ENCODE data around the gene HDAC9. TPM values are rescaled to one million over a fixed set of nuclear protein-coding genes. Genes with fewer than 3 reads are reported as not detected.
A peak's percentile ranks its signal among the peaks of the same experiment; 100 is the strongest.

Gene HDAC9
- total RNA-seq, 1 experiment from 2014 or later, result 7.7 TPM

DNA sequence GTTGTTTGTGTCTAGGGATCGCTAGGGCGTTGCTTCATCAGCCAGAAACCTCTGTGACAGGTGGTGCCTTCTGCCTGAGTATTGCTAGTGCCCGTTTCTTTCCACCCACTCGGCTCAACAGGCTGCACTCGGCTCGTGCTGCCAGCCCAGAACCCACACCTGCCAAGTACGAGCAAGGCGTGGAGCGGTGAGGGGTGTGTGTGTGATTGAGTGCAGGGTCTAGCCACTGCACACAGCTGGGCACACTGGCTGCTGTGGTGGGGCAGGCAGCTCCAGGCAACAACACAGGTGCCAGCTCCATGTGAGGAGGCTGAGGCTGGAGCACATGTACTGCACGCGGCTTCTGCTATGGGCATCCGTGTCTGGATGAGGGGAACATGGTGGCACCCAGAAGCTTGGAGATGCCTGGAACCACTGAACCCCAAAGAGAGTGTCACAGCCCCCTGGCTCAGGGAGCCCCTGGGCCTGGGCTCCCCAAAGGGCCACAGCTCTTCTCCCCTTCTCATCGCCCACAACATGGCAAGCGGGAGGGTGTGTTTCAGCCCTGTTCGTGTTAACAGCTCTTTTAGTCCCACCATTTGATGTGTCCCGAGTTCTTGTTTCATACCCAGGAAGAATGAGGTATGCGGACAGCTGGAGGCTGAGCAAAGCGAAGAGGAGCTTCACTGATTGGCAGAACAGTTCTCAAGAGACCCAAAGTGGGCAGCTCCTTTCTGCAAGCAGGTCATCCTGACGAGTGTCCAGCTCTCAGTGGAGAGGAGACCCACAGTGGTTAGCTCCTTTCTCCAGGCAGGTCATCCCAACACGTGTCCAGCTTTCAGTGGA is 78.1 kb downstream of the HDAC9 start:
- no peaks in the 10 kb centered on the region for H3K79me2 ChIP-seq (ENCODE audit: insufficient read depth, low read length)
- no peak overlapping the region for H2BK120ac ChIP-seq (ENCODE audit: low read depth, low read length, poor library complexity, severe bottlenecking)
- H3K4ac ChIP-seq (ENCODE audit: low read depth, low read length), result no peak overlapping the region
- no peak overlapping the region for H3T11ph ChIP-seq (ENCODE audit: low read length)
- H3K79me1 ChIP-seq (ENCODE audit: insufficient read depth, low read depth, low read length, poor library complexity, severe bottlenecking), result no peaks in the 10 kb centered on the region
- H3K4me1 Mint-ChIP-seq, result 0 out of 4 replicates have a peak, but pooled peaks cover 0 to 3% of the 10 kb centered on the region in 2 experiments
- H2AK5ac ChIP-seq (ENCODE audit: insufficient read length, low read length), result no peak overlapping the region
- H2AFZ ChIP-seq (ENCODE audit: low read length), result no peak overlapping the region
- H3K23me2 ChIP-seq (ENCODE audit: insufficient read length, low read depth, low read length, poor library complexity, severe bottlenecking), result no peaks in the 10 kb centered on the region
- H3K23ac ChIP-seq (ENCODE audit: insufficient read length, low read depth, low read length), result no peak overlapping the region
- no peak overlapping the region for H4K91ac ChIP-seq (ENCODE audit: insufficient read length, low read depth, low read length)
- H4K20me1 ChIP-seq (ENCODE audit: control insufficient read depth, insufficient read depth, insufficient read length), result no peaks in the 10 kb centered on the region
- H3K9me3 ChIP-seq (ENCODE audit: control insufficient read depth, low read depth, low read length), result no peaks in the 10 kb centered on the region
- H3K4me3 Mint-ChIP-seq, result no peak overlapping the region
- no peak for TF ChIP-seq CTCF (conservative IDR thresholded peaks at IDR 0.05)
- no peak overlapping the region for H3K56ac ChIP-seq (ENCODE audit: insufficient read length, low read depth, low read length)
- no peak overlapping the region for H2BK5ac ChIP-seq (ENCODE audit: insufficient read length, low read length)
- H3K36me3 Mint-ChIP-seq (ENCODE audit: insufficient read depth in 1 of 3, low read depth in 3 of 3), result no peaks in the 10 kb centered on the region
- no peak overlapping the region for H4K8ac ChIP-seq (replicated peaks; ENCODE audit: insufficient read length, low read depth, low read length)
- H3K9ac ChIP-seq (ENCODE audit: extremely low read depth, insufficient read length, low read length), result no peak overlapping the region
- no peaks in the 10 kb centered on the region for H3K9me3 Mint-ChIP-seq
- H3K27ac Mint-ChIP-seq, result no peak overlapping the region
- no peak overlapping the region for H2BK12ac ChIP-seq (ENCODE audit: insufficient read length, low read depth, low read length)
- no peak overlapping the region for H3K27ac ChIP-seq (ENCODE audit: insufficient read length, low read depth, low read length)
- no peak overlapping the region for H2BK20ac ChIP-seq (ENCODE audit: low read depth, low read length, poor library complexity, severe bottlenecking)
- H3K27me3 ChIP-seq (ENCODE audit: insufficient read depth, low read length), result no peaks in the 10 kb centered on the region
- no peak overlapping the region for H3K18ac ChIP-seq (ENCODE audit: insufficient read length, low read depth, low read length)
- H3K27me3 Mint-ChIP-seq (ENCODE audit: low read depth), result no peaks in the 10 kb centered on the region
- no peak overlapping the region for H4K5ac ChIP-seq (ENCODE audit: insufficient read length, low read depth, low read length)
- DNase-seq, result no peak
- H2BK15ac ChIP-seq (ENCODE audit: low read depth, low read length), result no peak overlapping the region
- peak overlapping the region; percentile 12; the same call in 1 of the 2 replicates for H3K14ac ChIP-seq (ENCODE audit: insufficient read depth, low read length)
- H3K4me2 ChIP-seq (ENCODE audit: insufficient read depth, insufficient read length, low read length), result no peak overlapping the region
- no peaks in the 10 kb centered on the region for H3K4me1 ChIP-seq (ENCODE audit: insufficient read depth, low read length)
- no CpG with 5 or more reads among the region's 20 CpGs for WGBS (ENCODE audit: extremely low coverage, insufficient read length, low lambda C conversion rate)

All from H9 (cell line).